Activated naive CD8-positive, alpha-beta T cell treated with anti-CD3 and anti-CD28 coated beads, Interleukin-2, amount 50 U/mL, for 24 hours (primary cell): ENCODE results near the gene RTBDN.
"Not testable (repeated sequence)": the region's sequence is repeated elsewhere in the genome, so short reads cannot be mapped to it uniquely, and the experiment has no call there.

ENCODE experiments used
- ATAC-seq: fragments of 150-1000 bp; cut with Tn5 transposase; one replicate; pipeline ENCODE4 v1.10.0; 2021
- DNase-seq: peaks from one replicate; pipeline ENCODE4 v3.0.0; 2021
- H3K27ac Mint-ChIP-seq: one replicate; pipeline ENCODE4 v1.8.0; 2021; ENCODE audit warnings: mild to moderate bottlenecking, mixed read lengths
- H3K27me3 Mint-ChIP-seq: one replicate; pipeline ENCODE4 v1.8.0; 2021; ENCODE audit warnings: mixed read lengths
- H3K36me3 Mint-ChIP-seq: one replicate; pipeline ENCODE4 v1.8.0; 2021; ENCODE audit warnings: low read depth, mixed read lengths
- H3K4me1 Mint-ChIP-seq: one replicate; pipeline ENCODE4 v1.8.0; 2021; ENCODE audit warnings: mixed read lengths
- H3K4me3 Mint-ChIP-seq: one replicate; pipeline ENCODE4 v1.8.0; 2021; ENCODE audit warnings: mild to moderate bottlenecking, moderate library complexity, mixed read lengths
- H3K9me3 Mint-ChIP-seq: one replicate; pipeline ENCODE4 v1.8.0; 2021; ENCODE audit warnings: mixed read lengths

The RTBDN gene

DNA sequence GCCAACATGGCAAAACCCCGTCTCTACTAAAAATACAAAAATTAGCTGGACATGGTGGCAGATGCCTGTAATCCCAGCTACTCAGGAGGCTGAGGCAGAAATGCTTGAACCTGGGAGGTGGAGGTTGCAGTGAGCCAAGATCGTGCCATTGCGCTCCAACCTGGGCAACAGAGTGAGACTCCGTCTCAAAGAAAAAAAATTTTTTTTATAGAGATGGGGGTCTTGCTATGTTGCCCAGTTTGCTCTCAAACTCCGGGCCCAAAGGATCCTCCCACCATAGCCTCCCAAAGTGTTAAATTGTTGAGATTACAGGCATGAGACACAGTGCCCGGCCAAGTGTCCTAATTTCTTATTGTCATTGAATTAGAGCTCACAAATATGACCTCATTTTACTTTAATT, 17.2 kb downstream of the RTBDN start:
- not testable (repeated sequence) for H3K4me1 Mint-ChIP-seq, H3K27ac Mint-ChIP-seq, H3K9me3 Mint-ChIP-seq, ATAC-seq, H3K36me3 Mint-ChIP-seq, DNase-seq, H3K4me3 Mint-ChIP-seq, H3K27me3 Mint-ChIP-seq

DNA sequence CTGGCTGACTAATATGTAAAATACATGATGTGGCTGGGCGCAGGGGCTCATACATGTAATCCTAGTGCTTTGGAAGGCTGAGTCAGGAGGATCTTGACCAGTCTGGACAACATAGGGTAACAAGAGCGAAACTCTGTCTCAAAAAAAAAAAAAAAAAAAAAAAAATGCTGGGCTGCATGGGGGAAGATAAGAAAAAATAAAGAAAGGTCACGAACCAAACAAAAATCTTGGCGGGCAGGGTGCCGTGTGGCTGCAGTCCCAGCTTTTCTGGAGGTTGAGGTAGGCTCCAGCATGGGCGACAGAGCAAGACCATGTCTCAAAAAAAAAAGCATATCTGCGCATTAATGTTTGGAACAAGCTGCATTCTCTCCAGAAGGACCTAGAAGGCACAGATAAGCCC, 19.3 kb downstream of the RTBDN start:
- no peaks in the 10 kb centered on the region for H3K4me1 Mint-ChIP-seq
- ATAC-seq (no peak), DNase-seq (no peak)
- no peaks in the 10 kb centered on the region for H3K9me3 Mint-ChIP-seq
- no peaks in the 10 kb centered on the region for H3K27me3 Mint-ChIP-seq
- H3K27ac Mint-ChIP-seq, result no peak overlapping the region
- no peak overlapping the region for H3K4me3 Mint-ChIP-seq
- H3K36me3 Mint-ChIP-seq, result peaks cover 6% of the 10 kb centered on the region

DNA sequence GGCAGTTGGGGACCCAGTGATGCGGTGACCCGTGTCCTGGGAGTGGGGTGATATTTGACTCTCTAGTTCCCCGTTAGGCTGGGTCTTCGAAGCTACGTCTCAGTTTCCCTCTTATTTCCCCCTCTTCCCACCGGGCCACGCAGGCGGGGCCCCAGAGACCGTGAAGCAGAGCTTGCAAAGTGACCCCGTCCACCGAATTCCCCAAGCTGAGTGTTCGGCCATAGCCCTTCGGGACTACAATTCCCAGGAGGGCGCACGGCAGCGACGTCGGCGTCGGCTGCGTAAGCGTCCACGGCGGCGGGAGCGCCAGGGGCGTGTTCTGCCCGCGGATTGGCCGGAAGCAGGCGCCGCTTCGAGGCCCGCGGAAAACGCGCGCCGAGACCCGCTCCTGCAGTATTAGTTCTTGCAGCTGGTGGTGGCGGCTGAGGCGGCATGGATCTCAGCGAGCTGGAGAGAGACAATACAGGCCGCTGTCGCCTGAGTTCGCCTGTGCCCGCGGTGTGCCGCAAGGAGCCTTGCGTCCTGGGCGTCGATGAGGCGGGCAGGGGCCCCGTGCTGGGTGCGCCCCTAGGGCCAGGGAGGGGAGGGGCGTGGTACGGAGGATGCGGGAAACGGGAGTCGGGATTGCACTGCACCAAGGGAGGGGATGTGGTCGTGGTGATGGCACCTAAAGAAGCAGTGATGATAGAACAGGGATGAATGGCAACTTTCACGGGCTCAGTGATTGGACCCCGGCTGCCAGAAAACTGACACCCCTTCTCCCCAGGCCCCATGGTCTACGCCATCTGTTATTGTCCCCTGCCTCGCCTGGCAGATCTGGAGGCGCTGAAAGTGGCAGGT, 27.9 kb downstream of the RTBDN start, which contains the start of gene RNASEH2A:
Gene RNASEH2A, plus strand, starts transcription at position 343 of the 840 bp plus-strand sequence. Its CDS starts 90 bp downstream, at position 433.
- peak within 1 kb of the TSS; percentile 94 for H3K27ac Mint-ChIP-seq
- DNase-seq (peak; percentile 90), ATAC-seq (peak; percentile 94)
- H3K27me3 Mint-ChIP-seq, result no peaks in the 10 kb centered on the region
- peaks cover 24% of the 10 kb centered on the region for H3K4me1 Mint-ChIP-seq
- peaks cover 9% of the 10 kb centered on the region for H3K36me3 Mint-ChIP-seq
- H3K4me3 Mint-ChIP-seq, result peak within 1 kb of the TSS; percentile 96
- no peaks in the 10 kb centered on the region for H3K9me3 Mint-ChIP-seq

DNA sequence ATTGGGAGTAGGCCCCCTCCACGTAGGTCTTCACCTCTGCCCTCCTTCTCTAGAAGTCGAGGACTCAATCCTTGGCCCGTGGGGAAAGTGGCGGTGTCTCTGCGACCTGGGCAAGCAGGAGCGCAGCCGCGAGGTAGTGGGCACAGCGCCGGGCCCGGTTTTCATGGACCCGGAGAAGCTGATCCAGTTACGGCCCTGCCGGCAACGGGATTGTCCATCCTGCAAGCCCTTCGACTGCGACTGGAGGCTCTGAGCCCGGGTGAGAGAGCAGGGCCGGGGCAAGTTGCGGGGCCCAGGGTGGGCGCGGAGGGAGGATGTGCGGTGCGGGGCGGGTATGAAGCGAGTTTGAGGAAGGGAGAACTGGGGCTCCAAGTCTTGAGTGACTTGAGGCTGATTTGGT, 30.3 kb downstream of the RTBDN start:
- Mint-ChIP-seq H3K36me3 (peaks cover 12% of the 10 kb centered on the region), H3K27ac (no peak overlapping the region), H3K27me3 (no peaks in the 10 kb centered on the region), H3K4me3 (no peak overlapping the region), H3K4me1 (peaks cover 31% of the 10 kb centered on the region), H3K9me3 (no peaks in the 10 kb centered on the region)
- ATAC-seq (no peak), DNase-seq (no peak)

DNA sequence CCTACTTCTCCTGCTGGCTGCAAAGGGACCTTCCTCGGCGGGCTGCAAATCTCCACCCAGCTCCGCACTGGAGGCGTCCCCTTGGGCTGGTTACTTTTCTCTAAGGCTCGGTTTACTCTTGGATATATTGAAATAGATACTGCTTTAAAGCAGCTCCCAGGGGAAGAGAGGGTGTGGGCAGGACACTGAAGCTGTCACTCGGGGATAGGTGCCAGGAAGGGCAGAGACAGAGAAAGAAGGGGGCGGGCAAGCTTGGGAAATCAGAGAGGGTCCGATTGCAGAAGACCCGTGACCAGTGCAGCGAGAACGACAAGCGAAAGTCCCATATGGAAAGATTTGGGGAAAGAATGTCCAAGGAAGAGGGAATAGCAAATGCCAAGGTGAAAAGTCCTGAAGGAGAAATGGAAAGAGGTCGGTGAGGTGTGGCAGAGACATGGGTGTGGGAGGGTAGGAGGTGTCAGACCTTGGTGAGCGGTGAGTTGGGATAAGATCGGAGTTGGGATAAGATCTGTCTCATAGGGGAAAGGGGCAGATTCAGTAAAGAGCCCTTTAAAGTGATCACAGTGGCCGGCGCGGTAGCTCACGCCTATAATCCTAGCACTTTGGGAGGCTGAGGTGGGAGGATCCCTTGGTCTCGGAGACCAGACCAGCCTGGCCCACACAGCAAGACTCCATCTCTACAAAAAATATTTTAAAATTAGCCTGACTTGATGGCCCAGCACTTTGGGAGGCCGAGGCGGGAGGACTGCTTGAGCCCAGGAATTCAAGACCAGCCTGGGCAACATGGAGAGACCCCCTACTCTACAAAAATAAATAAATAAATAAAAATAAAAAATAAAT, 31.9 kb downstream of the RTBDN start:
- no peaks in the 10 kb centered on the region for H3K9me3 Mint-ChIP-seq
- no peak for ATAC-seq

DNA sequence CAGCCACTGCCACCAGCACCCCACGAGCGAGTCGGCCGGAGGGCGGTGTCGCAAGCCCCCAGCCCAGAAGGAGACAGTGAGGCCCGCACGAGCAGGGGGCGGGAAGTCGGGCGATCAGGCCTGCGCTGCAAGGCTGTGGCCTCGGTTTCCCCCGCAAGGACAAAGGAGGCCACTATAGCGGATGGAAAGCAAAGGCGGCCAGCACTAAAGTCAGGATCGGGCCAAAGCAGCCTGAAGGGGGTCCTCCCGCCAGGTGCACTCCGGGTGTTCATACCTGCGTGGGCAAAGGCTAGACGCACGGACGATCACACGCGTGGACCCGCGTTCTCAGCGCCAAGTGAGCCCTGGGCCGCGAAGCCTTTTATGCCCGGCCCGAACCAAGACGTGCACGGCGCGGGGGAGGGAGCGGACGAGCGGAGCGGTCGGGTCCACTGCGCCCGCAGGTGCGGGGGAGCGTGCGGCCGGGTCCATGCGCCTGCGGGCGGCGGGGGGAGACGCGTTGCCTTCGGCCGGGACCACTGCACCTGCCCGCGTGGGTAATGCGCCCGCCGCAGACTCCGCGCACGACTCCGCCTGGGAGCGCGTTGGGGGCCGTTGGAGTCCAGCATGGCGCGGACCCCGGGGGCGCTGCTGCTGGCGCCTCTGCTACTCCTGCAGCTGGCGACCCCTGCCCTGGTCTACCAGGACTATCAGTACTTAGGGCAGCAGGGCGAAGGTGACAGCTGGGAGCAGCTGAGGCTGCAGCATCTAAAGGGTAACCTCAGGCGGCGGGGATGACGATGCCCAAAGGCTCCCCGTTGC, 32.7 kb downstream of the RTBDN start, which contains the start of the genes PRDX2 and THSD8:
Gene PRDX2, minus strand, starts transcription at position 335 of the 801 bp plus-strand sequence. CDS start 539 bp downstream, outside the sequence.
Gene THSD8, plus strand, starts transcription at position 604 of the 801 bp plus-strand sequence. Its CDS starts 3 bp downstream, at position 607.
- Mint-ChIP-seq H3K9me3 (no peaks in the 10 kb centered on the region), H3K36me3 (peaks cover 6% of the 10 kb centered on the region), H3K4me3 (peak within 1 kb of the TSS; percentile 85), H3K27me3 (no peaks in the 10 kb centered on the region), H3K4me1 (peaks cover 22% of the 10 kb centered on the region), H3K27ac (peak within 1 kb of the TSS; percentile 75)
- DNase-seq (peak; percentile 86), ATAC-seq (peak; percentile 57)

More for the DNA sequence above, 31.9 kb downstream of the RTBDN start:
- Mint-ChIP-seq H3K27me3 (no peaks in the 10 kb centered on the region), H3K4me1 (peaks cover 28% of the 10 kb centered on the region), H3K4me3 (peak overlapping the region; percentile 85), H3K27ac (peak overlapping the region; percentile 72), H3K36me3 (peaks cover 6% of the 10 kb centered on the region)
- no peak for DNase-seq

DNA sequence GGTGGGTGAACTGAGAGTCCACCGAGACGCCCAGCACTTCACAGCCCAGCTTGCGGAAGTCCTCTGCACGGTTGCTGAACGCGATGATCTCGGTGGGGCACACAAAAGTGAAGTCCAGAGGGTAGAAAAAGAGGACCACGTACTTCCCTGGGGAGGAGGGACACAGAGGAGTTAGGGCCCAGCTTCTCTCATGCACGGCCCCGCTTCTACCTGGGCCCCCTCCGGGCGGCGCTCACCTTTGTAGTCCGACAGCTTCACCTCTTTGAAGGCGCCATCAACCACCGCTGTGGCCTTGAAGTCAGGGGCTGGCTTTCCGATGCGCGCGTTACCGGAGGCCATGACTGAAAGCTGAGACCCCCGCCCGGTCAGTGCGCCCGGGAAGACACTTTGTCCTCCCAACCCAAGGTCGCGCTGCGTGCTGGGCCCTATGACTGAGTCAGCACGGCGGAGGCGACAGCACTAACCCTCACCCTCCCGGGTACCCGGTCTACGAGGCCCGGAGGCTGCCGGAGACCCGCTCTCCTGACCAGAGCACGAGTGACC, 33.4 kb downstream of the RTBDN start:
- ATAC-seq, result peak; percentile 16
- Mint-ChIP-seq H3K27ac (peak overlapping the region; percentile 75), H3K9me3 (no peaks in the 10 kb centered on the region), H3K4me1 (peaks cover 22% of the 10 kb centered on the region), H3K27me3 (no peaks in the 10 kb centered on the region), H3K4me3 (peak overlapping the region; percentile 85), H3K36me3 (peaks cover 6% of the 10 kb centered on the region)
- no peak for DNase-seq

DNA sequence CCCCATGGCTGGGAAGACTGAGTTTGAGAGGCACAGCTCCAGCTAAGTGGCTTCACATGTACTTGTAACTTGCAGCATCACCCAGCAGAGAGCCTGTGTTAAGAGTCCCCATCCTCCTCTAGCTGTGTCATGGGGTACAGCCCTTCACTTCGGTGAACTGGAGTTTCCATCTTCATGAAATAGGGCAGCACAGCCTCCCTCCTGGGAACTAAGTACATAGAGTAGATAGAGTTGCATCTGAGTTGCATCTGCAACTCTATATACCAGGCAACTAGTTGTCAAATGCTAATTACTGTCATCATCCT, 34.0 kb downstream of the RTBDN start:
- ATAC-seq (no peak), DNase-seq (no peak)
- Mint-ChIP-seq H3K36me3 (peaks cover 6% of the 10 kb centered on the region), H3K4me3 (peak overlapping the region; percentile 85), H3K27me3 (no peaks in the 10 kb centered on the region), H3K27ac (peak overlapping the region; percentile 75), H3K4me1 (peaks cover 27% of the 10 kb centered on the region), H3K9me3 (no peaks in the 10 kb centered on the region)

DNA sequence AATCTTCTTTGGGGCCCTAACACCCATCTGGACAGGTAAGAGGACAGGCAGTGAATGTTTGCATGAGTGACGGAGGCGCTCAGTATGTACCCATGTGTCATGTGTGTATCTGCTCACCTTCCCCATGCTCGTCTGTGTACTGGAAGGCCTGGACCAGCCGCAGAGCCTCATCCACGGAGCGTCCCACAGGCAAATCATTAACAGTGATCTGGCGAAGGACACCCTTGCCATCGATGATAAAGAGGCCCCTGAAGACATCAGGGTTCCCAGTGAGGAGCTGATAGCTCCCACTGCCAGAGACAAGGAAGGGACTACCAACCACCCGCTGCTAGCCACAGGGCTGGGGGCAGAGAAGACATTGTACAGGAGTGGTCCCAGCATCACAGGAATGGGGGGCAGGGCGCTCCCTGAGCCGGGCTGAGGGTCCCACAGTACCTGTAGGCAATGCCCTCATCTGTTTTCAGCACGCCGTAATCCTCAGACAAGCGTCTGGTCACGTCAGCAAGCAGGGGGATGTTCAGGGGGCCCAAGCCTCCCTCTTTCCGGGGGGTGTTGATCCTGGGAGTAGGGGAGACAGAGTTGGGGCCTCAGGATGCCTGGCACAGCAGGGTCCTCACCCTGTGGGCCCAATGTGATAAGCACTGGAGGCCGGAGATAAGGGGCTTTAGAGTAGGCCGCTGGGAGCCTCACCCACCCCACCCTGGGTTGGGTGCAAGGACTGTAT, 34.5 kb downstream of the RTBDN start:
- Mint-ChIP-seq H3K36me3 (peaks cover 6% of the 10 kb centered on the region), H3K27me3 (no peaks in the 10 kb centered on the region), H3K27ac (no peak overlapping the region), H3K4me3 (peak overlapping the region; percentile 85), H3K9me3 (no peaks in the 10 kb centered on the region), H3K4me1 (peaks cover 30% of the 10 kb centered on the region)
- DNase-seq (no peak), ATAC-seq (no peak)

DNA sequence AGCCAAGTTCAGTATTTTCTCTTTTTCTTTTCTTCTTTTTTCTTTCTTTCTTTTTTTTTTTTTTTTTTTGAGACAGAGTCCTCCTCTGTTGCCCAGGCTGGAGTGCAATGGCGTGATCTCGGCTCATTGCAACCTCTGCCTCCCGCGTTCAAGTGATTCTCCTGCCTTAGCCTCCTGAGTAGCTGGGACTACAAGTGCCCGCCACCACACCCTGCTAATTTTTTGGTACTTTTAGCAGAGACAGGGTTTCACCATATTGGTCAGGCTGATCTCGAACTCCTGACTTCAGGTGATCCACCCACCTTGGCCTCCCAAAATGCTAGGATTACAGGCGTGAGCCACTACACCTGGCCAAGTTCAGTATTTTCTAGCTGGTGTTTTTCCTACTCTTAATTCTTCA, 36.8 kb downstream of the RTBDN start:
- H3K4me3 Mint-ChIP-seq, H3K27me3 Mint-ChIP-seq, ATAC-seq, H3K27ac Mint-ChIP-seq, DNase-seq, H3K9me3 Mint-ChIP-seq: not testable (repeated sequence)
- H3K4me1 Mint-ChIP-seq, result peaks cover 38% of the 10 kb centered on the region
- peaks cover 13% of the 10 kb centered on the region for H3K36me3 Mint-ChIP-seq

DNA sequence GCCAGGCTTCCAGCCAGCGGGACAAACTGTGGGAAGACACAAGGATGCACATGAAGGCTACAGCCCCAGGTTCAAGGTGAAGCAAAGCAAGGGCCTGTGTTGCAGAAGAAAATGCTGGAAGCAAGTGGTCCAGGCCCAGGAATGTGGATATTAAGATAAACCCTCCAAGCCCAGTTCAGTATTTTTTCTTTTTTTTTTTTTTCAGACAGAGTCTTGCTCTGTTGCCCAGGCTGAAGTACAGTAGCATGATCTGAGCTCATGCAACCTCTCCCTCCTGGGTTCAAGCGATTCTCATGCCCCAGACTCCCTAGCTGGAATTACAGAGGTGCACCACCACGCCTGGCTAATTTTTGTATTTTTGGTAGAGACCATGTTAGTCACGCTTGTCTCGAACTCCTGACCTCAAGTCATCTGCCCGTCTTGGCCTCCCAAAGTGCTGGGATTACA, 37.2 kb downstream of the RTBDN start:
- Mint-ChIP-seq H3K36me3 (peaks cover 17% of the 10 kb centered on the region), H3K9me3 (no peaks in the 10 kb centered on the region), H3K27ac (no peak overlapping the region)

DNA sequence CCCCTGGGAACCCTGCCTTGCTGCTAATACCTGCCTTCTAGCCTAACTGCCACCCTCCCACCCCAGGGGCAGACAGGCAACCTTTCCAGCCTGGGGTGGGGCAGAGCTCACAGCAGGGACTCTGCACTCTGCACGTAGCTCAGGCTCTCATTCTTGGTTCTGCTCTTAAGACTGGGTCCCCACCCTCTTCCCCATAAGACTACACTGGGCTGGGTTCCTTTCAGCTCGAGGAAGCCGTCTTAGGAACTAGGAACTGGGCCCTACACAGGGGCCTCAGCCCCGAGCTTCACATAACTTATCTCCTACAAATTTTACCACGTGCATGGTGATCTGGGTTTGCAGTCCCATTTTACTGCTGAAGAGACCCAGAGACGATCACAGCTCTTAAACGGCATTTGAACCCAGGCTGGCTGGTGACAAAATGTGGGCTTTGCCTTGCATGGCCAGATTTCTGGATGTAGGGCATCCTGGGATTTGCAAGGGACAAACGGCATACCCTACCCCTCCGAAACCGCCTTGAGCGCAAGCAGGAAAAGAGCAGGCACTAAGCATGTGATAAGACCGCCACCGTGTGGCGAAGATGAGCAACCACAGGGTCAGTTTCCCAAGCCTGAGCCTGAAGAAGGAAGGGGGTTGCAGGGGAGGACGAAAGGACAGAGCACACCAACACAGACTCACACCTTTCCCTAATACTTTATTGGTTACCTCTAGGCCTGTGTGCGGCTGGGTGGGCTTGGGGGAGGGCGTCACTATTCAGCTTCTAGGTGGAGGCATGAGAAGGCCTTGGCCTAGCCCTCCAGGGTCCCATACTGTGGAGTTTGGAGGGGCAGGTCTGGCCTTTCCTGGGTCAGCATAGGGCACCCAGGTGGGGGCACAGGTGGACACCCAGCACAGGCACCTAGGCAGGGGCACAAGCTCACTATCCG, 38.0 kb downstream of the RTBDN start:
- H3K4me3 Mint-ChIP-seq, result peak overlapping the region; percentile 68
- DNase-seq, result peak; percentile 79

More for the DNA sequence above, 37.2 kb downstream of the RTBDN start:
- peaks cover 34% of the 10 kb centered on the region for H3K4me1 Mint-ChIP-seq
- no peak overlapping the region for H3K4me3 Mint-ChIP-seq
- no peaks in the 10 kb centered on the region for H3K27me3 Mint-ChIP-seq
- ATAC-seq (no peak), DNase-seq (no peak)

More for the DNA sequence above, 38.0 kb downstream of the RTBDN start:
- H3K27ac Mint-ChIP-seq, result peak overlapping the region; percentile 81
- peaks cover 17% of the 10 kb centered on the region for H3K36me3 Mint-ChIP-seq
- no peaks in the 10 kb centered on the region for H3K9me3 Mint-ChIP-seq
- peaks cover 32% of the 10 kb centered on the region for H3K4me1 Mint-ChIP-seq
- no peak for ATAC-seq
- H3K27me3 Mint-ChIP-seq, result no peaks in the 10 kb centered on the region
